IgD-negative memory B cell (primary cell): Measurements from ENCODE around the gene SERPINB13. TPM values are rescaled to one million over a fixed set of nuclear protein-coding genes. Genes with fewer than 3 reads are reported as not detected.

Experiments used
- H3K27ac Mint-ChIP-seq, 3 donors: one replicate each; pipeline ENCODE4 v1.8.0; 2020 to 2022; ENCODE audit warnings: mild to moderate bottlenecking in 3 of 3, mixed read lengths in 3 of 3, moderate library complexity in 1 of 3
- H3K27me3 Mint-ChIP-seq: one replicate; pipeline ENCODE4 v1.8.0; 2021; ENCODE audit warnings: mixed read lengths
- H3K36me3 Mint-ChIP-seq: one replicate; pipeline ENCODE4 v1.8.0; 2020; ENCODE audit warnings: mild to moderate bottlenecking, mixed read lengths
- H3K4me1 Mint-ChIP-seq, 3 donors: one replicate each; pipeline ENCODE4 v1.8.0; 2020 to 2022; ENCODE audit warnings: mixed read lengths in 3 of 3, mild to moderate bottlenecking in 1 of 3
- H3K4me3 Mint-ChIP-seq, 4 donors: one replicate each; pipeline ENCODE4 v1.8.0; 2020 to 2022; ENCODE audit warnings: mild to moderate bottlenecking in 4 of 4, mixed read lengths in 4 of 4, moderate library complexity in 3 of 4
- H3K9me3 Mint-ChIP-seq, 3 donors: one replicate each; pipeline ENCODE4 v1.8.0; 2020 to 2021; ENCODE audit warnings: mixed read lengths in 3 of 3, mild to moderate bottlenecking in 1 of 3
- polyA plus RNA-seq: library from polyadenylated mRNA; unstranded; fragments of 300-500 nt; fragmentation: Illumina TruSeq; gene quantifications from one replicate; pipeline ENCODE4 v1.2.3, GENCODE V29; 2021

Gene SERPINB13
- polyA plus RNA-seq, 1 donor from 2014 or later = not detected

DNA sequence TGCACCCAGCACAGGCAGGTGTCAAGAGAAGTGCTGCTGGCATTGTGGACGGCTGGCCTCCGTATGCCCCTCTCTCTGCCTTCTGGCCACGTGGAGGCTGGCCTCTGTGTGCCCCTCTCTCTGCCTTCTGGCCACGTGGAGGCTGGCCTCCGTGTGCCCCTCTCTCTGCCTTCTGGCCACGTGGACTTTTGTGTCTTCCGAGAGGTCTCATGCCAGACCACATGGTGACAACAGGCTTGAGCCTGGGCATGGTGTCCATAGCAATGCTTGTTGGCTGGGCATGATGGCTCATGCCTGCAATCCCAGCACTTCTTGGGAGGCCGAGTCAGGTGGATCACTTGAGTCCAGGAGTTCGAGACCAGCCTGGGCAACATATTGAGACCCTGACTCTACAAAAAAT, 19.3 kb upstream of the SERPINB13 start:
- Mint-ChIP-seq H3K27ac (no peak overlapping the region), H3K36me3 (no peaks in the 10 kb centered on the region), H3K4me3 (peak overlapping the region in 1 of 4 donors; percentile 21), H3K9me3 (peaks cover 0 to 4% (median 0%) of the 10 kb centered on the region in 3 donors), H3K4me1 (peaks cover 0 to 3% (median 2%) of the 10 kb centered on the region in 3 donors), H3K27me3 (peaks cover 11% of the 10 kb centered on the region)

DNA sequence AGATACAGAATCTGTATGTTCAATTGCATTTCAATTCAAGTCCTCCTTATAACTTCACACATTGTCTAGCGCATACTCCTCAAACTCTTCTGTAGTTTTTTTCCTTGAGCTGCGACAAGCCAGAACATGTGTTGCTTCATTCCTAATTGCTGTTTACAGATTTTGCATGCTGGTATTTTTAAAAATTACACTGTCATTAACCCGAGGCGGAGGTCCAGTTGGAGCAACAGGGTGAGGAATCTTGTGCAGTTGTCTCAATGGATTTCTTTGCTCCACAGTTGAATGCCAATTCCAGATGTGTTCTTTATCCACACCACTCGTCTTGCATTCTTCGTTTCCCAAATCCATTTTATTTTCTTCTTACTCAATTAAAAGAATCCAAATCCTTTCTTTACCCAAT, 16.4 kb upstream of the SERPINB13 start:
- H3K27ac Mint-ChIP-seq = no peak overlapping the region
- peaks cover 0 to 4% (median 0%) of the 10 kb centered on the region in 3 donors for H3K9me3 Mint-ChIP-seq
- no peaks in the 10 kb centered on the region for H3K36me3 Mint-ChIP-seq
- peaks cover 11% of the 10 kb centered on the region for H3K27me3 Mint-ChIP-seq
- peaks cover 0 to 1% (median 0%) of the 10 kb centered on the region in 3 donors for H3K4me1 Mint-ChIP-seq
- no peak overlapping the region for H3K4me3 Mint-ChIP-seq

DNA sequence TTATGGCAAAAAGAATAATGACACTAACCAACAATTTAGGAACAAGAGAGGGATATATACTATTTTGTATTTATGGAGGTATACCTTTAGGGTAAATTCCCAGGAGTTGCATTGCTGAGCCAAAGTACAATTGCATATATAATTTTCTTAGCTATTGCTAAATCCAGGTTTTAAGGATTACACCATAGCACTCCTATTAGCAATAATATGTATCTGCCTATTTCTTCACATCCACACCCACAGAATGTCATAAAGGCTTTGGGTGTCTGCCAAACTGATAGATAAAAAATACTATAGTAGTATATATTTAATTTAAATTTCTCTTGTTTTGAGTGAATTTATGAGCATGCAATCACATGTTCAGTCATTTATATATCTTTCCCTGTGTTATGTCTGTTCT, 11.5 kb upstream of the SERPINB13 start:
- Mint-ChIP-seq H3K4me1 (peaks cover 0 to 1% (median 0%) of the 10 kb centered on the region in 3 donors), H3K36me3 (no peaks in the 10 kb centered on the region), H3K27ac (no peak overlapping the region), H3K4me3 (no peak overlapping the region), H3K27me3 (peaks cover under 1% of the 10 kb centered on the region), H3K9me3 (no peaks in the 10 kb centered on the region)

DNA sequence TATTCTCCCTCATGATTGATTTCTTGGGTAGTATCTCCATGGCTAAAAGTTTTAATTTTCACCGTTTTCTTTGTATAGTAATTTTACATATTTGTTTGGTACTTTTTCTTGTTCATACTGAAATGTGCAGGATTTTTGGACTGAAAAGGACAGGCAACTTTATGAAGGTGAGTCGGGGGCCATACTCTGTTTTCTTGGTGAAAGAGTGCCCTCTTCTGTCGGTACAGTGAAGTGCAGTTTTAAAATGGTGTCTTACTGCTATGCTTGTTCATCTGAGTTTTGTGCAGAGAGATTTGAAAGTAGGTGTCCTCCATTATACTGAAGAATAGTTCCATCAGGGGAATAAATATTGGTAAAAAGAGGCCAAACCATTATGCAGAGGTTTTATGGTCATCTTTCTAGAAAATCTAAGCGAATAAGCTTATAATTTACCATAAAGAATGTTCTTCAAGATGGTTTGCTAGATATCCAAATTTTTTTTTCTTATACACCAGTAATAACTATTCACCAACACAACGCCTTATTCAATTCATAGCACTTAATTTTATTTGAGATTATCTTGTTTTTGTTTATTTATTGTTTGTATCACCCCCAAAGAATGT, 8.7 kb upstream of the SERPINB13 start:
- H3K4me1 Mint-ChIP-seq = no peaks in the 10 kb centered on the region
- no peaks in the 10 kb centered on the region for H3K9me3 Mint-ChIP-seq
- no peak overlapping the region for H3K4me3 Mint-ChIP-seq
- no peaks in the 10 kb centered on the region for H3K36me3 Mint-ChIP-seq
- no peaks in the 10 kb centered on the region for H3K27me3 Mint-ChIP-seq
- H3K27ac Mint-ChIP-seq = no peak overlapping the region

DNA sequence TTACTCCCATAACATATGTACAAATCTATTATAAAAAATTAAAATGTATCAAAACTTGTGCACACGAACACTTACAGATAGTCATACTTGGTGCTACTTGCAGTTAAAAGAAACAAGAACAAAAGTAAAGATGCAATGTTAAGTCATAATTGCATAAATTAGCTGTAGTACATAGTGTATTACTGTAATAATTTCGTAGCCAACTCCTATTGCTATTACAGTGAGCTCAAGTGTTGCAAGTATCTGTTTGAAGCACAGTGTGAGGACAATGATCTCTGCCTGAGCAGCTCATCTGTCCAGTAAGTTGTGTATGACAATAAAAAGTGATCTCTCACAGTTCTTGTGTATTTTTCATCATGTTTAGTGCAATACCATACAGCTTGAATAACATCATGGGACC, 7.5 kb upstream of the SERPINB13 start:
- H3K27ac Mint-ChIP-seq = no peak overlapping the region
- H3K4me1 Mint-ChIP-seq = no peaks in the 10 kb centered on the region
- peaks cover 3% of the 10 kb centered on the region for H3K27me3 Mint-ChIP-seq
- H3K4me3 Mint-ChIP-seq = no peak overlapping the region
- H3K36me3 Mint-ChIP-seq = no peaks in the 10 kb centered on the region
- H3K9me3 Mint-ChIP-seq = no peaks in the 10 kb centered on the region

DNA sequence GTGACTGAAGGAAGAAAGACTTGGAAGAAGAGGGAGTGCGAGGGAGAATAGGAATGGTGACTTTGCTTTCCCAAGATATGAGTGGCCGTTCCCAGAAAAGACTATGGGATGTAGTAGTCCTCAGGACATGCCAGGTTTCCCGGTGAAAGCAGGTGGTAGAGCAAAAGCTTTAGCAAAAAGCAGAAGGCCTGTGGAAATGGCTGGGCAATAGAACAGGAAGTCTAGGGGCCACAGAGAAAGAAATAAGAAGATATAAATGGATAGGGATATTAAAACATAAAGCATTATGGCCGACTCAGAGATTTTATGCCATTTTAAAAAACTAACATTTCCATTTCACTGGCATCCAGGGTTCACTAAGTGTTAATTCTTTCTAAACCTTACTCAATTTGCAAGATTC, 1.2 kb upstream of the SERPINB13 start:
- no peak overlapping the region for H3K27ac Mint-ChIP-seq
- no peaks in the 10 kb centered on the region for H3K4me1 Mint-ChIP-seq
- H3K9me3 Mint-ChIP-seq = no peaks in the 10 kb centered on the region
- H3K4me3 Mint-ChIP-seq = no peak overlapping the region
- no peaks in the 10 kb centered on the region for H3K36me3 Mint-ChIP-seq
- H3K27me3 Mint-ChIP-seq = peaks cover 8% of the 10 kb centered on the region

DNA sequence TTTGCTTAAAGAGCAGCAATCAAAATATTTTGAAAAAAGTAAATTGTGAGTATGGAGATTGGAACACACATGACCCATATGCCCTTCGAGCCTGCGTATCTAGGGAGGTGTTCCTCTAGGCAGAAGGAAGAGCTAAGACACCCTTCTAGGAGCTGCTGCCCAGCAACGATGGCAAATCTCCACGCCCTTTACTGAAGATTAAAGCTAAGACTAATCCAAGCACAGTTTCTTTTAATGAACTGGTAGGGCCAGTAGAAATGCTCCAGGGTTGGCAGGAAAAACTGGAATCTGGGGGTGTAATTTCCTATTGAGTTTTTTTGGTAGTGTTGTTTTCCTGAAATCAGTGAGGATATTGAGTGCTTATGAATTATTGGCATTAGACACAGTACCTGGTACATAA, 712 bp upstream of the SERPINB13 start:
- Mint-ChIP-seq H3K27ac (no peak overlapping the region), H3K27me3 (peaks cover 8% of the 10 kb centered on the region), H3K4me1 (no peaks in the 10 kb centered on the region), H3K36me3 (no peaks in the 10 kb centered on the region), H3K9me3 (no peaks in the 10 kb centered on the region), H3K4me3 (no peak overlapping the region)

DNA sequence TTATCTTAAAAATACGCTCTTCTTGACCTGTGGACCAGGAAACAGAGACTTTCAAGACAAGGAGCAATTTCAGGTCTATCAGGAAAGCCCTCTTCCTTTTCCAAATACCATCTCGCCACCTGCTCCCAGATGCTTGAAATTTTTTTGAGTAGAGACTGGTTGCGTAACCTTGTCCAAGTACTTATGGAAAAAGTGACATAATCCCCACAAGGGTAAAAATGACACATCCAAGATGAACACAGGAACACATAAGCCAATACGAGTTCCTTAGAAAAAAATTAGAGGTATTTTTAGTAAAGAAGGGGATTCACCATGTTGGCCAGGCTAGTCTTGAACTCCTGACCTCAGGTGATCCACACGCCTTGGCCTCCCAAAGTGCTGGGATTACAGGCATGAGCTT, 1.8 kb downstream of the SERPINB13 start:
- Mint-ChIP-seq H3K27ac (no peak overlapping the region), H3K27me3 (peaks cover 8% of the 10 kb centered on the region), H3K36me3 (no peaks in the 10 kb centered on the region)

DNA sequence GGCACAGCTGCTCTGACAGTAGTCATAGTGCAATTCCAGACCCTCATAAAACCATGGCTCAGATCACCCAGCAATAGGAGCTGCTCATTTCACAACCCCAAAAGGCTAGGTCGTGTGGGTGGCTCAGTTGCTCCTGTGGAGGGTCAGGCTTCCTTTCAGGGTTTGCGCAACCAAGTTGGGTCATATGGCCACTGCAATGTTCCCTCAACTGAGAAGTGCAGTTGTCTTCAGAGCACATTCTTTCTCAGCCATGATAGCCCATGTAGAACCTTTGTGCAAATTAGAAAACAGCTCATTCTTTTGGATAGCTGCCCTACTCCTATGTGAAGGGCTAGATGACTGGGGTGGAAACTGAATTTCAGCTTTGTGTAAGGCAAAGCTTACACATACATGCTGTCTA, 3.2 kb downstream of the SERPINB13 start:
- Mint-ChIP-seq H3K4me1 (no peaks in the 10 kb centered on the region), H3K27me3 (peaks cover 4% of the 10 kb centered on the region), H3K9me3 (no peaks in the 10 kb centered on the region), H3K4me3 (no peak overlapping the region), H3K27ac (no peak overlapping the region), H3K36me3 (no peaks in the 10 kb centered on the region)

More for the DNA sequence above, 1.8 kb downstream of the SERPINB13 start:
- no peaks in the 10 kb centered on the region for H3K9me3 Mint-ChIP-seq
- no peaks in the 10 kb centered on the region for H3K4me1 Mint-ChIP-seq
- no peak overlapping the region for H3K4me3 Mint-ChIP-seq

DNA sequence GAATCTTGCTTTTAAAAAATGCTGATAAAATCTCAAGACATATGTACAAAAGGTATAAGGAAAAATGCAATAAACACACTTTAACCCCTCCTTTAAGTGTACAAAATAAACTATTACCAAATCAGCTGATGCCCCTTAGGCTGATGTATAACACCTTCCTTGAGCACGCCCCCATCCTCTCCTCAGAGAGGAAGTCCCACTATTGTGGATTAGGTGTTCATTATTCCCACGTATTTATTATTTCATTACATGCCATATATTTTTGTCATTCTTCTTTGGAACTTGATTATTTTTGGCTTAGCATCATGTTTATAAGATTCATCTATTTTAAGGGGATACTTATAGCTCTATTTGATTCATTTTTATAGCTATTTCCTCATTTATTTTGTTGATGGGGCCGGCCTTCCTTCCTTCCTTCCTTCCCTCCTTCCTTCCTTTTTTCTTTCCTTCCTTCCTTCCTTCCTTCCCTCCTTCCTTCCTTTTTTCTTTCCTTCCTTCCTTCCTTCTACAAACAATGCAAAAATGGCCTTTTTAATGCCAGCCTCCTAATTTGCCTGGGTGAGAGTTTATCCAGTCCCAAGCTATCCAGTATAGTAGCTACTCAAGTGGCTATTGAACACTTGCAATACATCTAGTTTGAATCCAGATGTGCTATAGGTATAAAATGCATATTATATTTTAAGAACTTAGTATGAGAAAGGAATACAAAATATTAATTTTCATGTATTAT, 4.0 kb downstream of the SERPINB13 start:
- no peaks in the 10 kb centered on the region for H3K36me3 Mint-ChIP-seq
- H3K27ac Mint-ChIP-seq = no peak overlapping the region
- H3K27me3 Mint-ChIP-seq = no peaks in the 10 kb centered on the region
- H3K4me1 Mint-ChIP-seq = no peaks in the 10 kb centered on the region
- peak overlapping the region in 1 of 4 donors; percentile 27 for H3K4me3 Mint-ChIP-seq
- H3K9me3 Mint-ChIP-seq = no peaks in the 10 kb centered on the region

DNA sequence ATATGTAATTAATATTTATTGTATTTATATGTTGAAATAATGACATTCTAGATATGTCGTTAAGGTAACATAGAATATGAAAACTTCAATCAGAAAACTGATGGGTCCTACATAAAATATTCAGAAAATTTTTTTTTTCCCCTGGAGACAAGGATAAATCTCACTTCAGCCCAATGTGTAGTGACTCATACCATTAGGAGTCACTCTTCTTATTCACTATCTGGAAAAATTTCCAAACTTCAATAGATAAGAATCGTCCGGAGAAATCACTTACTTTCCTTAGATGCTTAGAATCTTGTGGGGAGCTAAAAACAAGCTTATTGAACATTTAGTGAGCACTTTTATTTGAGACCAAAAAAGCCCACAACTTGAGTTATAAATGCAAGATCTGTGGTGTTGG, 4.6 kb downstream of the SERPINB13 start:
- H3K27me3 Mint-ChIP-seq = no peaks in the 10 kb centered on the region
- no peaks in the 10 kb centered on the region for H3K36me3 Mint-ChIP-seq
- no peaks in the 10 kb centered on the region for H3K4me1 Mint-ChIP-seq
- no peaks in the 10 kb centered on the region for H3K9me3 Mint-ChIP-seq
- no peak overlapping the region for H3K4me3 Mint-ChIP-seq
- H3K27ac Mint-ChIP-seq = no peak overlapping the region

DNA sequence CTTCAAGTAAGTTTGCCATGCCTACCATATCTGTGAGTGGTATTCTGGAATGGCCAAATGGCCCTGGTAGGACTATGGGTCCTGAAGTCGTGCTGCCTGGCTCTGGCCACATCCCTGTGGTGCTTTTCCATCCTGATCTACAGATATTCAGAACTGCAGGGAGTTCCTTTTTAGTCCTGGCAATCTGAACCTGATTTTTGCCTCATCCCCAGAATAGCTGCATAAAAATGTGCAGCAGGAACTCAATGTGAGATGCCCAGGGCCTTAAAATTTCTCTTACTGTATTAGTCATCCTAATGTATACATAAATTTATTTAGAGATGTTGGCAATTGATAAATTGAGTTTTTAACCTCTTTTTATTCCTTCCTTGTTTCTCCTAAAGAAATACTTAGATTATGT, 5.3 kb downstream of the SERPINB13 start:
- no peak overlapping the region for H3K4me3 Mint-ChIP-seq
- H3K27ac Mint-ChIP-seq = no peak overlapping the region
- no peaks in the 10 kb centered on the region for H3K9me3 Mint-ChIP-seq
- H3K36me3 Mint-ChIP-seq = no peaks in the 10 kb centered on the region
- H3K4me1 Mint-ChIP-seq = no peaks in the 10 kb centered on the region
- H3K27me3 Mint-ChIP-seq = no peaks in the 10 kb centered on the region

DNA sequence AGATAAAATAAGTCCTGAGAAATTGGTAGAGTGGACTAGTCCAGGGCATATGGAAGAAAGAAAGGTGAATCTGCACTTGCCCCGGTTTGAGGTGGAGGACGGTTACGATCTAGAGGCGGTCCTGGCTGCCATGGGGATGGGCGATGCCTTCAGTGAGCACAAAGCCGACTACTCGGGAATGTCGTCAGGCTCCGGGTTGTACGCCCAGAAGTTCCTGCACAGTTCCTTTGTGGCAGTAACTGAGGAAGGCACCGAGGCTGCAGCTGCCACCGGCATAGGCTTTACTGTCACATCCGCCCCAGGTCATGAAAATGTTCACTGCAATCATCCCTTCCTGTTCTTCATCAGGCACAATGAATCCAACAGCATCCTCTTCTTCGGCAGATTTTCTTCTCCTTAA, 9.8 kb downstream of the SERPINB13 start:
- H3K27me3 Mint-ChIP-seq = no peaks in the 10 kb centered on the region

DNA sequence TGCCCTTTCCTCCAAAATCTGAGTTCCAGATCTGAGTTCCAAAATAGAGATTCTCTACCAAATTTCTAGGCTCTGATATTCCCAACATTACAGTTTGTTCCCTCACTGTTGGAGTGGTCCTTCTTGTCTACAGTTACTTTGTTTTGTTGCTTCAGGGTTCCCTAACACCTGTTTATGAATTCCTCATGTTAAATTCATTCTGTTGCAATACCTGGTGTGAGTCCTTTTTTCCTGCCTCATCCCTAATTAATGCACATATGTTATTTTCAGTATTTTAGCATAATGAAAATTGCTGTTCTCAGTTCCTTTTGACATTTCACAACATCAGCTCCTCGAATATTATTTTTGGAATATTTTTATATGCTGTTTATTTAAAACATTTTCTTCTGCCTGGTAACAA, 16.2 kb downstream of the SERPINB13 start:
- Mint-ChIP-seq H3K9me3 (peaks cover 0 to 4% (median 0%) of the 10 kb centered on the region in 3 donors), H3K4me1 (no peaks in the 10 kb centered on the region), H3K36me3 (no peaks in the 10 kb centered on the region), H3K27ac (no peak overlapping the region), H3K4me3 (no peak overlapping the region), H3K27me3 (peaks cover 4% of the 10 kb centered on the region)

More for the DNA sequence above, 9.8 kb downstream of the SERPINB13 start:
- Mint-ChIP-seq H3K36me3 (no peaks in the 10 kb centered on the region), H3K9me3 (no peaks in the 10 kb centered on the region), H3K27ac (no peak overlapping the region), H3K4me3 (no peak overlapping the region), H3K4me1 (no peaks in the 10 kb centered on the region)

DNA sequence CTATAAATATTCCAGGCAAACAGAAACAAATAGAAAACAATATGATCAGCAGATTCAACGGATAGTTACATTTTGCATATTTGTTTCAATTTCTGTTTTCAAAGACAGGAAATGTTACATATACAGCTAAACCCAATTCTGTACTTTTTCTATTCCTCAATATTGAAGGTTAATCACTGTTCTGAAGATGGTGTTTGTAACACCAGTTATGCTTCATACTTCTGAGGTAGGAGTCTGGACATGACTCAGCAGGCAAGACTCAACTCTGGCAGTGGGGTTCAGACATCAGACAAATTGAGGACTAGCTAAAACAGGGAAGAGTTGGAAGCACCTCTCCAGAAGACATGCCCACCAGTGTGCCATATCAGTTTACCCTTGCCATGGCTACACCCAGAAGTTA, 16.6 kb downstream of the SERPINB13 start:
- peaks cover 4% of the 10 kb centered on the region for H3K27me3 Mint-ChIP-seq
- no peak overlapping the region for H3K27ac Mint-ChIP-seq
- H3K9me3 Mint-ChIP-seq = peaks cover 0 to 4% (median 0%) of the 10 kb centered on the region in 3 donors
- no peaks in the 10 kb centered on the region for H3K4me1 Mint-ChIP-seq
- no peak overlapping the region for H3K4me3 Mint-ChIP-seq
- H3K36me3 Mint-ChIP-seq = no peaks in the 10 kb centered on the region
